GM19468 (cell line): ENCODE measurements around the gene ADNP.

Experiments used
- ATAC-seq: cut with Tn5 transposase; IDR thresholded peaks from one replicate; pipeline ENCODE4 v1.9.1; 2021; ENCODE audit warnings: mild to moderate bottlenecking, moderate library complexity, moderate number of reproducible peaks; ENCODE audit not compliant: unreplicated experiment; ENCODE audit errors: extremely low read depth

ADNP gene

DNA sequence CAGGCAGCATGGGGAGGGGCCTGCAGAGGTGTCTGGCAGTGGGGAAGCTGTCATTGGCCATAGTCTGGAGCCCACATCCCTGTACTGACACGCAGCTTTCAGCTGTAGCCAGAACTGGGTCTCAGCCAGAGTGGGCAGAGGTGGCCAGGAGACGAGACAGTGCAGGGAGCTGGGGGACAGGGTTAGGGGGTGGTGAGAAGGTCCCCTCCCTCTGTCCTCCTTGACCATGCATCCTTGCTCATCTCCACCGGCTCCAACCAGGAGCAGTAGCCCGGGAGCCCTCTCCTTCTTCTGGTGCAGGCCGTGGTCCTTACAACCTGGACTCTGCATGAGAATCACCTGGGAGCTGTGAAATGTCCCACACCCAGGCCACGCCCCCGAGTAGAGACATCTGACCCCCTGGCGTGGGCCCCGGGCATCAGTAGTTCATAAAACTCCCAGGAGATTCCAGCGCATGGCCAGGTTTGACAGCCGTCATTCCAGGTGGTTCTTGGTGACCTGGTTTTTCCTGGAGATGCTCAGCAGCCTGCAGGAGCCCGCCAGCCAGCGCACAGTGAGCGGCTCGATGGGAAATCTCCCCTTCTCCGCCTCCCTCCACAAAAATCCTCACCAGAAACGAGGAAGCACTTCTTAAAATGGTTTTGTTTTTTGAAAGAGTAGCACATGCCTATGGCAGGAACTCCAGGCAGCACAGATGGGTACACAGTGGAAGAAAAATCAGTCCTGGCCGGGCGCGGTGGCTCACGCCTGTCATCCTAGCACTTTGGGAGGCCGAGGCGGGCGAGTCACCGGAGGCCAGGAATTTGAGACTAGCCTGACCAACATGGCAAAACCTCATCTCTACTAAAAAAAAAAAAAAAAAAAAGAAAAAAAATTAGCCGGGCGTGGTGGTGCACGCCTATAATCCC lies 56.2 kb downstream of the ADNP start:
- no peak for ATAC-seq

DNA sequence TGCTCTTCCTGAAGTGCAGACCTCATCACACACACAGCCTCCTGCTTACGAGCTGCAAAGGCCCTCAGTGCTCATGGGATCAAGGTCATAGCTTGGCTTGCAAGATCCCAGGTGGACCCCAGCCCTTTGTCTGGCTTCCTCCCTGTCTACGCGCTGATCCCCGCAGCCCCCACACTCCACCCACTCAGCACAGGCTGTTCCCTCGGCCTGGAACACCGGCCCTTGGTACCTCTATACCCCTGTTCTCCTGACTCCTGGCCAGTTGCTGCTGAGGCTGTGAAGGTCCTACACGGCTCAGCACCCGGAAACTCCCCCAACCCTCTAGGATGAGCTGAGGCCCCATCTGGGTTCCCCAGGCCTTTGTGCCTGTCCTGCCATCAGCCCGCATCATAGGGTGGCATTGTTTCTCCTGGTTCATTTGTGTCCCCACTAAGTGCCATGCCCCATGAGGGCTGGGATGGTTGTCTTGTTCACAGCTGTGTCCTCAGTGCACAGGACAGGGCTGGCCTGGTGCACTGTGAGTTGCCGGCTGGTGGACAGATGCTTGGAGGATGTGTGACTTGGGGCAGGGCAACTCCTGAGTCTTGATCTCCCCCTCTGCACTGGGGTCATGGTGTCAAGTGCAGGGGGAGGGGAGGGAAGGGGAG lies 57.0 kb downstream of the ADNP start:
- ATAC-seq, result no peak

DNA sequence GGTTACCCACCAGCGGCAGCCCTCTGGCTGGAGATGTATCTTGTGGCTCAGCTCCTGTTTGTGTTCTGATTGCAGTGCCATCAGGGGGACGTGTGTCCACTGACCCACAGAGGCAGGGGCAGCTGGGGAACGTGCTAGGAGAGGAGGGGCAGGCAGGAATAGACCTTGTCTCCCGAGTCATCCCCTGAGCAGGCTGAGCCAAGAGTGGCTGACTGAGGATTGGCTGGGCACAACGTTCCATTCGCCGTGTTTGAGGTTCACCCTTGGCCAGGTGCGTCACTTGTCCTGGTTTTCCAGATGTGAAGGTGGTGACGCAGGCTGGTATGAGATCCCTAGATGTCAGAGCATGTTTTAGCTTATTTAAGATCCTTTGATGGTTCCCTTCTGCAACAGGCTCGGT lies 57.7 kb downstream of the ADNP start:
- ATAC-seq, result no peak

DNA sequence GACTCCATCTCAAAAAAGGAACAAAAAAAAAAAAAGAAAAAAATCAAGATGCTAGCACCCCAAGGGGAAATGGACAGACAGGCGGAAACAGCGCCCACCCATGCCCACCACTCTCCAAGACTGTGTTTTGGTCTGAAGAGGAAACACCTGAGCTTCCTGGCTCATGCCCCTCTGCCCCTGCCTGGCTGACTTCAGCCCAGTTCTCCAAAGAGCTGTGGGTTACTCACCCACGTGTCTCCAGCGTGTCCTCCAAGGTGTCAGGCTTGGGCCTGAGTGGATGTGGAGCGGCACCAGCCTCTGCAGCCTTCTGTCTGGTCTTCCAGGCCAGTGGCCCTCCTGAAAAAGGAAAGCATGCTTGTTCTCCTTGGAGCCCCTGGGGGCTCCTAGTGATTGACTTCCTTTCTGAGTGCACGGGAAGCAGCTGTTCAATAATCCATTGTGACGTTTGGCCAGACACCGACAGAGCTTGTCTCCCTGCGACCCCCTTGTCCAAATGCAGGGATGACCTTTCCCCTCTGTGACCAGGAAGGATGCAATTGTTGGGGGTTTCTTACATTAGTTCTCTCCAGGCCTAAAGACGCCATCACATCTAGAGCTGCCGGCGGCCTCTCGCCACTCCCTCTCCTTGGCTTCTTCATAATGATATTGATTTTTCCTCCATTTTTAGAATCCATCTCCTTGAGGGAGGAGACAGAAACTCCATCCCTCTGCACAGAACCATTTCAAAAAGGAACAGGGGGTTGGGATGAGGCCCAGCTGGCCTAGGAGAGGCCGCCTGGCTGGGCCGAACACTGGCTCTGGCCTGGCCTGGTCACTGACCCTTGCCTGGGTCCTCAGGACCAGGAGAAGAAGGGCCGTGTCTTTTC lies 58.4 kb downstream of the ADNP start:
- ATAC-seq, result no peak

DNA sequence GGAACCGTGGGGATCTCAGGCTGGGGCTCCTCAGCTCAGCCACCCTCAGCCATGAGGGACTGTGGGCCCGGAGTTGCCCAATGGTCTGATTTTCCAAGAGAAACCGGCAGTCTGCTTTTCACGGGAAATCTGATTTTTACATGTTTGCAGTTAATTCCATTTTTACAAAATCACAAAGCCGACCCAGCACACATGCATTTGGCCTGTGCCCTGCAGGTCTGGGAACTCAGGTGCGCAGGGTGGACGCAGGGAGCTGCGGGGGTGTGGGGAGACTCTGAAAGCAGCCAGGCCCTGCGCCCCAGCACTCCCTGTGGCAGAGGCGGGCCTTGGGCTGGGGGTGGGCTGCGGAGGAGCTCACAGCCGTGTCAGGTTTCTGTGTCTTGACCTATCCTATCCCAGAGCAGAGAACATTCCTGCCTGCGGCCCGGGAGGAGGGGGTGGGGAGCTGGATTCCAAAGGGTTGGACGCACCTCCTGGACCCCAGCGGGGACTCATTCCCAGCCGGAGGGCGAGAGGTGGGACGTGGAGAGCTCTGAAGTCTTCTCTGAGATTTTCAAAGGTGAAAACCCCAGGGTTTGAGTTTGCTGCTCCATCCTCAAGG lies 60.6 kb downstream of the ADNP start:
- ATAC-seq, result no peak

DNA sequence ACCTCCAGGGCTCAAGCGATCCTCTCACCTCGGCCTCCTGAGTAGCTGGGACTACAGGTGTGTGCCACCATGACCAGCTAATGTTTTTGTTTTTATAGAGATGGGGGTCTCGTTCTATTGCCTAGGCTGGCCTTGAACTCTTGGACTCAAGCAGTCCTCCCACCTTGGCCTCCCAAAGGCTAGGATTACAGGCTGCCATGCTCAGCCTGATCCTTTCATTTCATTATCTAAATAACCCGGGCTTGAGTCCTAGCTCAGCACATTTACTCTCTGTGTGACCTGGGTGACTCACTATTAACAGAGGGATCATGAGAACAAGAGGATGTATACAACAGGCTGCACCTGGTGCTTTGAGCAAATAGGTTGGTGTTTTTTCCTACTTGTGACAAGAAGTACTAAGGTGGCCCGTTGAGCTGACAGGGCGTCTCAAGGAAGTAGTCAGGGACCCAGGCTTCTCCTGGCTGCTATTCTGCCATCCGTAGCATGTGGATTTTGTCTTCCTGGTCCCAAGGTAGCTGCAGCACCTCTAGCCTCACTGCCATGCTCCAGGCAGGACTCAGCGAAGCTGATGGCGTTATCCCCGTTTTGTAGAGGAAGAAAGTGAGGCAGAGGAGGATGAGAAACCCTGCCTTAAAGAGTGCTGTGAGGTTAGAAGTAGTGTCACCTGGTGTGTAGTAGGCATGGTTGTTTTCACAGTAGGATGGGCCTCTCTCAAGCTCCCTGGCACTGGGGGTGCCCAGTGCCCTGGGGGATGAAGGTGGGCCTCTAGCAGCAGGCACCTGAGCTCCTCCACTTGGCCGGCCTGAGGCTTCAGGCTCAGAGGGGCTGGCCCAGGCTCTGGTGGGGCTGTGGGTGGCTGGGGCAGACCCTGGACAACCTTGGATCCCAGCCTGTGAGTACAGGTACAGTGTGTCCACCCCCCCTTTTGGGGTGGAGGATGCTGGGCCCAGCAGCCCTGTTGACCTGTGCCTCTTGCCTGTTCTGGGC lies 62.4 kb downstream of the ADNP start:
- ATAC-seq, result no peak

DNA sequence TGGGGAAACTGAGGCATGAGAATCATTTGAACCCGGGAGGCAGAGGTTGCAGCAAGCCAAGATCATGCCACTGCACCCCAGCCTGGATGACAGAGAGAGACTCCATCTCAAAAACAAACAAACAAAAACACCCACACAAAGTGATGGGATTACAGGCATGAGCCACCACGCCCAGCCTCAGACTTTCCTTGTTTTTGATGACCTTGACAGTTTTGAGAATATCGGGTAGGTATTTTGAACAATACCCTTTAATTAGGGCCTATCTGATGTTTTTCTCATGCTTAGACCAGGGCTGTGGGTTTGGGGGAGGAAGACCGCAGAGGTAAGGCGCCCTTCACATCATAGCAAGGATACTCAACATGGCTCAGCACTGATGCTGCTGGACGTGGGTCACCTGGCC lies 63.4 kb downstream of the ADNP start:
- ATAC-seq, result no peak

DNA sequence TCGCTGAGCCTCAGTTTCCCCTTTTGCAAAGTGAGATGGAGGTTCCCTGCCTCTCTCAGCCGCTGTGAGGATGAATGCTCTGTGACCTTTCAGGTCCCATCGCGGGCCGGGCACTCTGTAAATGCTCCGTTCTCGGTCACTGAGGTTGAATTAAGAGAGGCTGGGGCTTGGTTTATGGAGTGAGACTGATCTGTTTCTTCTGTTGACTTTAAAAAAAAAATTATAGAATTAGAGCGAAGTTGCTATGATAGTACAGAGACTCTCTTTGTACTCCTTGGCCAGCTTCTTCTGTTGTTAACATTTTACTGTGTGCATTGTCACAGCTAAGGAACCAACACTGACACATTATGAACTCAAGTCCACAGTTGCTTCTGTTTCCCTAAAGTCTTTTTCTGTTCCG lies 64.4 kb downstream of the ADNP start:
- no peak for ATAC-seq

DNA sequence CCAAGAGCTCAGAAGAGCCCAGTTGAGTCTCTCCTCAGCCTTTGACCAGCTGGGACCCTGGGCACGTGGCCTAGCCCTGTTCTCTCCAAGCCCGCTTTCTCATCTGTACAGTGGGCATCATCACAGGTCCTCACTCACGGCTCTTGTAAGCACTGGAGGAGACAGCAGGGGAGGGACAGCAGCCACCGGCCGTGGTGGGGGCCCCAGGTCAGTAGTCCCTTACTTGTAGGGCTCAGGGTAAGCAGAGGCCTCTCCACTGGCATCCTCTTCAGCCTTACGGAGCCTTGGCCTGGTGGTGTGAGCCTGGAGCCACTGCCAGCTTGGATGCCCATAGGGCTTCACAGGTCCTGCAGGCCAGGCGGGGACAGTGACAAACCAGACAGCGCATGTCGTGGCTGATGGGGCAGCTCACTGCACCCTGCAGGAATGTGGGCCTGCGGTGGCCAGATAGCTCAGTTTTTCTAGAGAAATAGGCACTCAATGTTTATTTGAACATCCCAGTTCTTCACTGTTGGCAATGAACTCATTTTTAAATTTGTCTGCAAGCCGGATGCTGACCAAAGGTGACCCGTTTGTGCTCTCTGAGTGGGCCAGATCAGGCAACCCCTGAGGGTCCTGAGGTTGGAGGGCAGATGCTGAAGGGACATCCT lies 65.1 kb downstream of the ADNP start:
- no peak for ATAC-seq

DNA sequence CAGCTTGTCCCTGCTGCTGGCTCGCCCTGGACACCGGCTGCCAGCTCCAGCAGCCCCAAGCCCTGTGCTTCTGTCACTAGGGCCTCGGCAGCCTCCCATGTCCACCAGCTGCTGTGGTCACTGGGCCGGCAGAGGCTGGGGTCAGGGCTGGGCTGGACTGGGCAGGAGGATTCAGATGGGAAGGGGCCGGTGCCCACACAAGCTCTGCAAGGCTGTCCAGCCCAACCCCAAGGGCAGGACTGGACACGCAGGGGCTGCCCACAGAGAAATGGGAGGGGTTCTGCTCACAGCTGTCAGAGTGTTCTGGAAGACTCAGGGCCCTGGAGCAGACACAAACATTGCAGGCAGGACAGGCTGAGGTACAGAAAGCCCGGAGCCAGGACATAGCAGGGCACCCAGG lies 65.6 kb downstream of the ADNP start:
- ATAC-seq, result no peak

DNA sequence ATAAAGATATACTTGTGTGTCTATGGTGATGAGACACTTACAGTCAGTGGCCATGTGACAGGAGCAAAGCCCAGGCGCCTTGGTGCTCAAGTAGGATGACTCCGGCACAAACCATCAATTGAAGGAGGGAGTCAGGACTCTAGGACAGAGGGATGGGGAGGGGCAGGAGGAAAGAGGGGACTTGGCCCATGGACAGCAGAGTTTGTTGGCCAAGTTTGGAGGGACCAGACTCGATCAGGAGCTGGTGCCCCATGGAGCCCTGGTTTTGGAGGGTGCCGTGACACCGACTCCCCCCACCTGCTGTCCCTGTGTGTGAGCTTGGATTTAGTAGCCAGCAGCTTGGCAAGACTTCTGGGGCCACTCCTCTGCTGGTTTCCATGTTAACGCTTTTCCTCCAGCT lies 66.1 kb downstream of the ADNP start:
- ATAC-seq, result no peak

DNA sequence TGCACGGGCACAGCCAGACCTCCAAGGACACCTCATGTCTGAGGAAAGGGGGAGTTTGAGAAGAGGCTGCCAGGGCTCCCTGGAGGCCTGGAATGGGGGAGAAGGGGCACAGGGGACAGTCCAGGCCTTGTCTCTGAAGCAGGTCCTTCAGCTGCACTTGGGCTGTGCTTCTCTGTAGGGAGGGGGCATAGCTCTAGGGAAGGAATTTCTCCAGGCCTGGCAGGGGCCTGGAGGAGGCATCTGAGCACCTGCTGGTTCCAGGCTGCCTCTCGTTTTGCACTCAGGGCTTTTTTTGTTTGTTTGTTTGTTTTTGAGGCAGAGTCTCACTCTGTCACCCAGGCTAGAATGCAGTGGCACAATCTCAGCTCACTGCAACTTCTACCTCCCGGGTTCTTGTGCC lies 68.7 kb downstream of the ADNP start:
- no peak for ATAC-seq

DNA sequence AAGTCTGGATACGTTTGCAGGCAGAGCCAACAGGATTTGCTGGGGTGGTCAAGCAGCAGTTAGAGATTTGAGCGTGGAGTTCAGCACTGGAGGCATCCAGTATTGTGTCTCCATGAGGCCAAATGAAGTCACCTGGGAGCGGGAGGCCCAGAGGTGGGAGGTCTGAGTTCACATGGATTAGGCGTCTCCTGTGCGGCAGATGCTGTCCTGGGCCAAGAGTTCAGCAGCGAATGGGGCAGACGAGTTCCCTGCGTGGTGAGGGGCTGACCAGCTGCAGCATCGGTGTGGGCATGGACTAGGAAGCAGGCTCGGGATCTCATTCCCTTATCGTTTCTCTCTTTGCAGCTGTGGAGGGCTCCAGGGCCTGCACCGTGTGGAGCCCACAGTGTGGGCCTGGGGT lies 70.2 kb downstream of the ADNP start:
- ATAC-seq, result no peak

DNA sequence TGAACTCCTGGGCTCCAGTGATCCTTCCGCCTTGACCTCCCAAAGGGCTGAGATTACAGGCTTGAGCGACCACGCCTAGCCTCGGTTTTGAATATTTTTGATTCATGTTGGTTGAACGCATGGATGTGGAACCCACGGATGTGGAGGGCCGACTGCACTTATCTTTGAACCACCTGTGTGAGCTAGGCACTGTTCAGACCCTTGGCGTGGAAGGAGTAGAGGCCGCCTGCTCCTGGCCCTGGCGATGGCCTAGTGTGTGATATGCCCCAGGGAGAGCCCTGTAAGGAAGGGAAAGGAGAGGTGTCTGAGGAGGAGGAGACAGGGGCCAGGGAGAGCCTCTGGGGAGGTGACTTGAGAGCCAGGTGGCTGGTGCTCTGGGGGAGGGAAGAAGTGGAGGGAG lies 72.1 kb downstream of the ADNP start:
- ATAC-seq, result no peak

DNA sequence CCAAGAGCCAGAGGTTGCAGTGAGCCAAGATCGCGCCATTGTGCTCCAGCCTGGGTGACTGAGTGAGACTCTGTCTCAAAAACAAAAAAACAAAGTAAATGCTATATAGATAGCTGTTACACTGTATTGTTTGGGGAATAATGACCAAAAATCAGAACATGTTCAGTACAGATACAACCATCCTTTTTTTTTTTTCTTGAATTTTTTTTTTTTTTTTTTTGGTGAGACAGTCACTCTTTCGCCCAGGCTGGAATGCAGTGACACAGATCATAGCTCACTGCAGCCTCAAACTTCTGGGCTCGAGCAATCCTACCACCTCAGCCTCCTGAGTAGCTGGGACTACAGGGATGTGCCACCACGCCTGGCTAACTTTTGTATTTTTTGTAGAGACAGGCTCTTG lies 72.7 kb downstream of the ADNP start:
- ATAC-seq, result no peak

DNA sequence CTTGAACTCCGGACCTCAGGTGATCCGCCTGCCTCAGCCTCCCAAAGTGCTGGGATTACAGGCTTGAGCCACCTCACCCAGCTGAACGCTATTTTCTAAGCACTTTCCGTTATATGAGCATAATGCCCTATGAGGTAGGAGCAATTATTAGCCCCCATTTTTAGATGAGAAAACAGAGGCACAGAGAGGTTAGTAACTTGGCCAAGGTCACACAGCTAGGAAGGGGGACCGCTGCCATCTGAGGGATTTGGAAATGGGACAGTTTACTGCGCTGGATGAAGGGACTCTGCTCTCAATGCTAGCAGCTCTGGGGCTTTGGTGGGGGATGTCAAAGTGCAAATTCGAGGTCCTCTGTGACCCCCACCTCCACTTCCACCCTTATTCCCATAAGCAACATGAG lies 73.9 kb downstream of the ADNP start:
- no peak for ATAC-seq

DNA sequence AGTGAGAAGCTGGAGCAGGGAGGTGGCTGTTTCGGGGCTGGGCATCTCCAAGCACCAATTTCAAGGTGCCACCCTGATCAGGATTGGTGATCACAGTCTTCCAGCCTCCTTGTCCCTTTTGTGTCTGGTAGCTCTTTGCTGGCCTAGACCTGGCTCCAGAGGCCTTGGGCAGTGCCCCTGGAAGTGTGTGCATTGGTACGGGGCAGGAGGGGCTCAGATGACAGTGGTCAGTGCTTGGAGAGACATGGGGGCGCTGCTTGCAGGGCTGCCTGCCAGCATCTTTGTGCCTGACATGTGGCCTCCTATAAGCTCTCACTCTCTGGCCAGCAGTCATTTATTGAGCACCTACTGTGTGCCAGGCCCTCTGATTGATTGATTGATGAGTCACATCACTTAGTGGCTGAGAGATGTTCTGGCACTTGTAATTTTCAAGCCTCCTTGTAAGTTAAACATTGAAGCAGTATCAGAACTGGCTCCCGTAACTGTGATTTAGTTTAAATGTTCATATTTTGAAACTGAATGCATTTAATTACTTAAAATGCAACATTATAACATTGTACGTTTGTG lies 74.7 kb downstream of the ADNP start:
- no peak for ATAC-seq
